K562 (cell line): ENCODE measurements around the gene ACSBG1. TPM values are rescaled to one million over a fixed set of nuclear protein-coding genes. Genes with fewer than 3 reads are reported as not detected.

Experiments used
- CBX8 ChIP-seq: fragments of 200-600 bp; sonication (generic); IDR thresholded peaks from 2 replicates; pipeline ENCODE4 v1.6.1; 2012; ENCODE audit warnings: borderline replicate concordance, mixed run types, low read depth, mild to moderate bottlenecking, moderate library complexity, mixed read lengths, low read length, control low read depth, inconsistent platforms; ENCODE audit not compliant: poor library complexity, severe bottlenecking; ENCODE audit errors: extremely low read depth
- EGR1 ChIP-seq: fragments of 450-650 bp; conservative IDR thresholded peaks from 2 replicates; pipeline ENCODE4 v1.6.1; 2017; ENCODE audit warnings: mild to moderate bottlenecking
- ID3 ChIP-seq, 2 experiments: fragments of 250-450 bp in 1 of 2; fragments of 450-650 bp in 1 of 2; sonication (Bioruptor Pico) in 1 of 2; IDR thresholded peaks; 2 replicates each; pipeline versions ENCODE4 v1.6.1 to v1.8.0; 2016 to 2021; ENCODE audit warnings: mild to moderate bottlenecking in 2 of 2, moderate library complexity in 2 of 2, missing compliant biosample characterization in 1 of 2, missing genetic modification characterization in 1 of 2
- MXD1 ChIP-seq: fragments of 250-450 bp; sonication (Bioruptor Pico); IDR thresholded peaks from 2 replicates; pipeline ENCODE4 v1.8.0; 2021; ENCODE audit warnings: borderline replicate concordance, mild to moderate bottlenecking, moderate library complexity; ENCODE audit not compliant: poor library complexity, severe bottlenecking
- POLR2AphosphoS2 ChIP-seq: IDR thresholded peaks from 2 replicates; pipeline ENCODE4 v1.6.1; 2012; ENCODE audit warnings: low read length, improper control_type of control experiment
- SAP30 ChIP-seq: fragments of 200-600 bp; sonication (generic); IDR thresholded peaks from 2 replicates; pipeline ENCODE4 v1.6.1; 2012; ENCODE audit warnings: borderline replicate concordance, low read depth, mild to moderate bottlenecking, moderate library complexity, low read length, control low read depth, inconsistent platforms; ENCODE audit not compliant: insufficient read depth, poor library complexity, severe bottlenecking
- TRIM28 ChIP-seq: fragments of 450-650 bp; IDR thresholded peaks from 2 replicates; pipeline ENCODE4 v1.6.1; 2017
- ZBTB40 ChIP-seq, 2 experiments: fragments of 450-650 bp in 1 of 2; sonication (generic) in 1 of 2; formaldehyde crosslinking in 1 of 2; IDR thresholded peaks; 2 replicates each; pipeline versions ENCODE4 v1.7.1 to v1.9.0; 2016 to 2022; ENCODE audit warnings: inconsistent platforms in 1 of 2, mild to moderate bottlenecking in 1 of 2, missing genetic modification reagents in 1 of 2
- ZNF785 ChIP-seq: fragments of 250-450 bp; sonication (Bioruptor Pico); IDR thresholded peaks from 2 replicates; pipeline ENCODE4 v1.4.0; 2020; ENCODE audit warnings: mild to moderate bottlenecking
- polyA plus RNA-seq, 8 experiments: library from polyadenylated mRNA; depleted of rRNA in 4 of 8; stranded (reverse) in 5 of 8; unstranded in 3 of 8; fragments of >200 nt; fragmentation: Nextera tagmentation in 2 of 8; fragmentation: Illumina TruSeq in 1 of 8; extraction: Ambion mirVana in 2 of 8; extraction: Trizol in 1 of 8; gene quantifications; 2 replicates each; pipeline versions ENCODE4 v1.2.1 to v1.2.3, GENCODE V29; 2011 to 2014; ENCODE audit warnings: inconsistent platforms in 1 of 8, missing spikeins in 1 of 8
- total RNA-seq, 7 experiments: library from RNA; depleted of rRNA in 6 of 7; stranded (reverse); fragments of >200 nt in 6 of 7; fragmentation: Illumina TruSeq in 2 of 7; extraction: Trizol in 2 of 7; gene quantifications; 2 replicates each; pipeline versions ENCODE4 v1.2.1 to v1.2.3, GENCODE V29; 2011 to 2021; ENCODE audit warnings: low replicate concordance in 1 of 7
- TF ChIP-seq, protein P1 (sequence below), 2 experiments: fragments of 450-650 bp in 1 of 2; IDR thresholded peaks; 2 replicates each; pipeline ENCODE4 v1.6.1; 2011 to 2017; ENCODE audit warnings: low read depth in 2 of 2, antibody characterized with exemption in 1 of 2, borderline replicate concordance in 1 of 2, low read length in 1 of 2, mild to moderate bottlenecking in 1 of 2, mixed read lengths in 1 of 2; ENCODE audit not compliant: control insufficient read depth in 1 of 2

ACSBG1 gene
- total and polyA plus RNA-seq, 9 of the 15 experiments (the other 6 are each of a cell fraction or from before 2014, with no cell fraction given) = 0.36 to 6.4 (median 2.5) TPM

DNA sequence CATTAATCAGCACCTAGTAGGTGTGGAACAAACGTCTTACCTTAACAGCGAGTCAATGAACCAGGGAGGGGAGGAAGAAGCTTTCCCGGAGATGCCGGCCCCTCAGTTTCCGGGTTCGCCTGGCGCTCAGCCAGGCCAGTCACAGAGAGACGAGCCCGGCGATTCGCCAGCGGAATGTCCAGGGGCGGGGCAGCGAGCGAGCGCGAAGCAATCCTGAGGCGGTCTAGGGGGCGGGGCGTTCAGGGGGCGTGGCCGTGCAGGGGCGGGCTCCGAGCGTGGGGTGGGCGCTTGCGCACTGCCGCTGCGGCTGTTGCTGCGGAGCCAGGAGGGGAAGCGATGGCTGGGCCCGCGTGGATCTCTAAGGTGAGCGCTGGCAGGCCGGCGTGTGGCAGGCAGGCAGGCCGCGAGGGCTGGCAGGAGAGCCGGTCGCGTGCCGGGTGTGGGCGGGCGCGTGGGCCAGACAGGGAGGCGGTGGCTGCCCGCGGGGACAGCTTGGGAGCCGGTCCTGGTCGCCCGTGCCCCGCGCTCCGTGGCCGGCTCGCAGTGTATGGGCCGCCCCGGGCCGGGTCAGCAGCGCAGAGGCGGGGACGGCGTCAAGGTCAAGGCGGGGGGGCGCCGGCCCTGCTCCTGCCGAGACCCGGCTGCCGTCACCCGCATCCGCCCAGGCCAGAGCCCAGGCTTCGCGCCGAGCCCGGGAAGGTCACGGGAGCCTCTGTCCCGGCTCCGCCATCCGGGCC, 85.1 kb downstream of the ACSBG1 start, which contains the start of gene IDH3A (continued):
- TF ChIP-seq TRIM28 (0 out of 2 replicates have a peak, but pooled peaks have one; percentile 10), EGR1 (peak; percentile 61), MXD1 (CRISPR knock-in tag) (peak; percentile 19), ID3 (CRISPR knock-in tag; IDR thresholded peaks at IDR 0.05) (no peak), ID3 (tag; IDR thresholded peaks at IDR 0.05) (0 out of 2 replicates have a peak, but pooled peaks have one; percentile 53), SAP30 (peak; percentile 62), POLR2AphosphoS2 (no peak), CBX8 (no peak), ZBTB40 (IDR thresholded peaks at IDR 0.05) (peak; percentile 77), ZBTB40 (CRISPR knock-in tag; IDR thresholded peaks at IDR 0.05) (no peak), ZNF785 (CRISPR knock-in tag) (no peak)
- TF ChIP-seq, protein P1, sequence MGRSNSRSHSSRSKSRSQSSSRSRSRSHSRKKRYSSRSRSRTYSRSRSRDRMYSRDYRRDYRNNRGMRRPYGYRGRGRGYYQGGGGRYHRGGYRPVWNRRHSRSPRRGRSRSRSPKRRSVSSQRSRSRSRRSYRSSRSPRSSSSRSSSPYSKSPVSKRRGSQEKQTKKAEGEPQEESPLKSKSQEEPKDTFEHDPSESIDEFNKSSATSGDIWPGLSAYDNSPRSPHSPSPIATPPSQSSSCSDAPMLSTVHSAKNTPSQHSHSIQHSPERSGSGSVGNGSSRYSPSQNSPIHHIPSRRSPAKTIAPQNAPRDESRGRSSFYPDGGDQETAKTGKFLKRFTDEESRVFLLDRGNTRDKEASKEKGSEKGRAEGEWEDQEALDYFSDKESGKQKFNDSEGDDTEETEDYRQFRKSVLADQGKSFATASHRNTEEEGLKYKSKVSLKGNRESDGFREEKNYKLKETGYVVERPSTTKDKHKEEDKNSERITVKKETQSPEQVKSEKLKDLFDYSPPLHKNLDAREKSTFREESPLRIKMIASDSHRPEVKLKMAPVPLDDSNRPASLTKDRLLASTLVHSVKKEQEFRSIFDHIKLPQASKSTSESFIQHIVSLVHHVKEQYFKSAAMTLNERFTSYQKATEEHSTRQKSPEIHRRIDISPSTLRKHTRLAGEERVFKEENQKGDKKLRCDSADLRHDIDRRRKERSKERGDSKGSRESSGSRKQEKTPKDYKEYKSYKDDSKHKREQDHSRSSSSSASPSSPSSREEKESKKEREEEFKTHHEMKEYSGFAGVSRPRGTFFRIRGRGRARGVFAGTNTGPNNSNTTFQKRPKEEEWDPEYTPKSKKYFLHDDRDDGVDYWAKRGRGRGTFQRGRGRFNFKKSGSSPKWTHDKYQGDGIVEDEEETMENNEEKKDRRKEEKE (IDR thresholded peaks at IDR 0.05; ENCODE audit: borderline replicate concordance in 1 of 2, control insufficient read depth in 1 of 2, low read depth in 2 of 2, low read length in 1 of 2) = no peak
